DMS153 treated with DMSO at 0.1 percent for 48 hours (cell line): Measurements from ENCODE around the gene NUP50.

Experiments
- DNase-seq: peaks from one replicate; lab custom pipeline; 2025; ENCODE audit not compliant: unreplicated experiment; lab: John Stamatoyannopoulos, UW

Gene NUP50, protein sequence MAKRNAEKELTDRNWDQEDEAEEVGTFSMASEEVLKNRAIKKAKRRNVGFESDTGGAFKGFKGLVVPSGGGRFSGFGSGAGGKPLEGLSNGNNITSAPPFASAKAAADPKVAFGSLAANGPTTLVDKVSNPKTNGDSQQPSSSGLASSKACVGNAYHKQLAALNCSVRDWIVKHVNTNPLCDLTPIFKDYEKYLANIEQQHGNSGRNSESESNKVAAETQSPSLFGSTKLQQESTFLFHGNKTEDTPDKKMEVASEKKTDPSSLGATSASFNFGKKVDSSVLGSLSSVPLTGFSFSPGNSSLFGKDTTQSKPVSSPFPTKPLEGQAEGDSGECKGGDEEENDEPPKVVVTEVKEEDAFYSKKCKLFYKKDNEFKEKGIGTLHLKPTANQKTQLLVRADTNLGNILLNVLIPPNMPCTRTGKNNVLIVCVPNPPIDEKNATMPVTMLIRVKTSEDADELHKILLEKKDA

GRCh38 chr22:45163451-45164269, at the start of gene NUP50:
NUP50 (plus strand) TSS chr22:45163925; CDS start chr22:45168178, 4,253 bp downstream.
- DNase-seq, result peak; percentile 96

DNA sequence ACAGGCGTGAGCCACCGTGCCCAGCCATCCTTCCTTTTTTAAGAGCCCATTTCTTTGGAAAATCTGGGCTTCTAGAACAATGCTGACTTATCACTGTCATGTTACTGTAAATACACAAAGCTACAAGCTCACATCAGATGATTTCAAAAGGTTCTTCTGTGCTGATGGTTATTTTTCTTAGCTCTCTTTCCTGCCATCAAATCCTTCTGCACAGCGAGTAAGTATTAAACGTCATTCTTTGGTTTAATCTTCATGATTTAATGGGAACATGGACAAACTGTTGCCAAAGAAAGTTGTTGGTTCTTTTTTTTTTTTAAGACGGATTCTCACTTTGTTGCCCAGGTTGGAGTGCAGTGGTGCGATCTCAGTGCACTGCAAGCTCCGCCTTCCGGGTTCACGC, 43.3 kb upstream of the NUP50 start:
- no peak for DNase-seq

DNA sequence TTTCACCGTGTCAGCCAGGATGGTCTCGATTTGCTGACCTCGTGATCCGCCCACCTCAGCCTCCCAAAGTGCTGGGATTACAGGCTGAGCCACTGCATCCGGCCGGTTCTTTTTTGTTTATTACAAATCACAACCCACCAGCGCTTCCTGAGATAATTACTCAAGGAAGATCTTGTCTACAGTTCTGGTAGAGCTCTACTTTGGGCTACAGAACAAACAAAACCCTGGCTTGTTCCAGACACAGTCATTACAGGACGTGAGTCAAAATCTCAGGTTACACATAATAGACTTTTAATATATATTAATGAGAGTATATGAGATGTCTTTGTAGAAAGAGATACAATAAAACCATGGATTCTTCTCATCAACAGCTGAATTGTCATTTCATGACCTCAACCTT, 42.8 kb upstream of the NUP50 start:
- DNase-seq, result no peak

DNA sequence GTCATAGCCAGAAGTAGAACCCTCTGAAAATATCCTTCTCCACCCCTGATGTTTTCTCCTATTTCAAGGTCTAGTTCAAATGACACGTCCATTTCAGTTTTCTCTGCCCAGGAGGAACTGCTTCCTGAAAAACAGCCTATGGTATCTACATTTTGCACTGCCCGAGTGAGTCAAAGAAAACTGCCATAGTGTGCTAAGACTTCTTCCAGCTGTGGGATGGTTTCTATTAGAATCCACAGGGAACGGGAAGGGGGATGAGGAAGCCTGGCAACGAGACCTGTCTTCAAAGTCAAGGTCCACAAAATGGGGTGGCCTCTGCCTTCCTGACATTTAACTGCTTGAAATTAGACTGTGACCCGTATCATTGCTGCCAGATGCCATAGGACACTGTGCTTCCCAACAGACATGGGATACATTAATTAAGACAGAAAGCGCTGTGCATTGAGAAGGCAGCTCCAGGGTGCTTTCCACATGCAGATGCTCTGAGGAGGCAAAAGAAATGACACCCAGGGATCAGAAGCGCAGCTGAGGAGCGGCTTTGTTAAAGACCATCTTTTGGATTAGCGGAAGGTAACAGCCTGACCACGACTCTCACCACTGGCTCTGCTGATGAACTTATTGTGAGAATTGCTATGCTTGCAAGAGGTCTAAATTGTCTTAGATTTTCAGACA, 39.4 kb upstream of the NUP50 start:
- no peak for DNase-seq

- DNase-seq, result no peak
Observed at GRCh38 chr22:45125188-45125587, 38.5 kb upstream of the NUP50 start.

- no peak for DNase-seq
Observed at GRCh38 chr22:45127866-45128265, 35.9 kb upstream of the NUP50 start.

DNA sequence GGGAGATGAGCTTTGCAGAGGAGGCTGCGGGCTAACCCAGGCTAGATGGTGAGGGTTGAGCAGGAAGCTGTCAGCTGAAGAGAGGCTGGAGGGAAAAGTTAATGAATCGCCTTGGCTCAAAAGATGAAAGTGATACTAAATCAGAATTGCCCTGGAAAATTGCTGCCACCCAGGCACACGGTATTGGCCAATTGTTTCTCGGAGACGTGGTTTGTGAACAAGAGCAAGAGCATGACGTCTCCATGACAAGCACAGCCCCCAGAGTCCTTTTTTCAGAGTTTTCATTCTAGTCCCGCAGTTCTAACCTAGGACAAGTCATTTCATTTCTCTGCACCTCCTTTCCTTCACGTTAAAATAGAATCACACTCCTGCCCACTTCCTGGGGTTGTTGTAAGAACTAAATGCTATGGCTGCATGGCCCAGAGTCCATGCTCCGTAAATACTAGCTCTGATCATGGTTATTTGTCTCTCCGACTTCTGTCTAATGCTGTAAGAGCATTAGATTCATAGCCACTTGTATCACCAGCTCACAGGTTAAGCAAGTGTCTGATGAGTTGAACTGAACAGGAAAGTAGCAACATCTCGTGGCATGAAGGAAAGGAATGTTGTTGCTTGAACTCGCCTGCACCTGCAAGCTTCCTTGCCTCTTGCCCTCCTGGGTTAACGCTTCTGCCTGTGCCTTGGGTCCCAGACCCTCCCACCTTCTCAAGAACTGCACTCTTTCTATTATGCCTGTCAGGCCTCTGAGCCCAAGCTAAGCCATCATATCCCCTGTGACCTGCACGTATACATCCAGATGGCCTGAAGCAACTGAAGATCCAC, 33.8 kb upstream of the NUP50 start:
- DNase-seq, result no peak

- DNase-seq, result no peak
Observed at GRCh38 chr22:45130891-45131290, 32.8 kb upstream of the NUP50 start.

- DNase-seq, result no peak
Observed at GRCh38 chr22:45131749-45132148, 32.0 kb upstream of the NUP50 start.

GRCh38 chr22:45134313-45134712, 29.4 kb upstream of the NUP50 start:
- no peak for DNase-seq

DNA sequence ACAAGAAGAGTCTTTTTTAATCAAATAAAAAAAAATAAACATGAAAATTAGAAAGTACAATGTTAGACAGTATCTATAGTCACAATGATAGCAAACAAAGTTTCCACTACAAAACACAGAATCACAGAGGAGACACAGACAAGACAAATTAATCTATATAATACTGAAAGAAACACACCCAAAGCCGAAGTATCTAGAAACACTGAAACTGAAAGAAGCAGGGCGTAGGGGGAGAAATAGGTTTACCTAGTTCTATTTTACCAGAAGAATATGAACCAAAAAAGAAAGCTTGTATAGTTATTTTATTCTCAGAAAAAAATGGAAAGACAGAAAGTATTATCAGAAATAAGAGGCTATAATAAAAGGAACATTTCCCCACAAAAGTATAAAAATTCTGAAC, 27.1 kb upstream of the NUP50 start:
- DNase-seq, result no peak

DNA sequence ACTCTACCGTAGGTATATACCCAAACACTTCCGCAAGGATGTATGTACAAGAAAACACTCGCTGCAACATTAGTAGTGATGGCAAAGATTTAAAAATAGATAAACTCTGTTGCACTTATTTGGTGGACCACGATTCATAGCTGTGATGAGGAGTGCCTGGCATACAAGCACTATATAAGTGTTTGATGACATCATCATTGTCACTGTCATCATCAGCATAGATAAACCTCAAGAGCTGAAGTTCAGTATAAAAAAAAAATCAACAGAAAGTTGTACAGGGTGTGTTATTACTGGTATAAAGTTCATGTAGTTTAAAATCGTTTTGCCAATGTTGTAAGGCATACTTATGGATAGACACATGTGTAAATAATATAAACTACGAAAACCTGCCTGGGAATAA, 24.0 kb upstream of the NUP50 start:
- no peak for DNase-seq

DNA sequence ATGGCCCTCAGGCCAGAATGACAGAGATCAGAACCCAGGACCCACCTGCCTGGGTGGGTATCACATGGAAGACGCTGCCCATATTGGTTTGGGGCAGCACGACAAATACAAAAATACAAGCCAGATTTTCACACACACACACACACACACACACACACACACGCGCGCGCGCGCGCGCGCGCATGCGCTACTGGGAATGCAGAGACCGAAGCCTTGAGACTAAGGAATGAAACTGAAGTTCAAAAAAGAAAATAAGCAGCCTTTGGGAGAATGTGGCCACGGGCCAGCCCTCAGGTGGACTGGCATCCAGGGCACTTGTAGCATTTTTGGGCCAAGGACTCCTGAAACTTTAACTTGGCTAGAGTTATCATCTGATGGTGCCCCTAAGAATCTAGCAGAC, 21.3 kb upstream of the NUP50 start:
- no peak for DNase-seq

DNA sequence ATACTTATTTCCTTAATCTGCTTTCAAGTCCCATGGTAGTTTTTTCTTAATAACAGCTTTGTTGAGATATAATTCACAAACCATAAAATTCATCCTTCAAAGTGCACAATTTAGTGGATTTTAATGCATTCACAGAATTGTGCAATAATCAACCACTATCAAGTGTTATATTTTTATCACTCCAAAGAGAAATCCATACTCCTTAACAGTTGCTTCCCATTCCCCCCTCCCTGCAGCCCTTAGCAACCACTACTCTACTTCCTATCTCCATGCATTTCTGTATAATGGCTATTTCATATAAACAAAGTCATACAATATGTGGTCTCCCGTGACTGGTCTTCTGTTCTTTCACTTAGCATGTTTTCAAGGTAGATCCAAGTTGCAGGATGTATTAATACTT, 18.8 kb upstream of the NUP50 start:
- DNase-seq, result no peak

DNA sequence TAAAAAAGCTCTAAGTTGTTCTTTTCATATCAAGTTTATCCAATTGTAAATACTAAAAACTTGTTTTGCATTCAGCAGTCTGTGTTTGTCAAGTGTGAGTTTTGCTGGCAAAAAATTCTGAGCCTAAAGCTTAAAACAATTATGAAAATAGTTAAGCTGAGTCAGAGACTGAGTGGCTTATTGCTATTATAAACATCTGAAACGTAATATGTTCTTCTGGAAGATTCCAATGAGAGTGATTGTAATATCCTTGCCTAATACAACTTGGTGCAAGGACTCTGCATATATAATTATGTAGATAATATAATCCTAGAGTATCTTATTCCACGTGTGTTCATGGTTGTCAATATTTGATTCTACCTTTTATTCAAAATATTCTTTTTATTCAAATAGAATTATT, 14.1 kb upstream of the NUP50 start:
- DNase-seq, result no peak

- DNase-seq, result no peak
Observed at GRCh38 chr22:45150139-45150538, 13.6 kb upstream of the NUP50 start.

DNA sequence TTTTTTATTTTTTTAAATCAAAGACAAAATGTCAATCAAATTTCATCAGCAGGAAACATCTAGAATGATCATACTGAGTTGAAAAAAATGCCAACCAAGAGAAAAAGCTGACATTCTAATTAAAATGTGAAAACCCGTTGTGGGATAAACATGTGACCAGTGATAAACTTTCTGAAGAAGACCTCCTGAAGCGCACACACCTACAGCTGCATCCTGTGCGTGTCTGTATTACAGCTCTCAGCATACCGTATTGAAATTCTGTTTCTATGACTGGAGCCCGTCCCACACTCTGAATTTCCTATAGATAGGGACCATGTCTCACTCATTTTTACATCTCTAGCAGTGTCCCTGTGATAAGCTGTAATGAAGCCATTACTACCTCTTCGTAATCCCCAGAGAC, 12.2 kb upstream of the NUP50 start:
- no peak for DNase-seq

DNA sequence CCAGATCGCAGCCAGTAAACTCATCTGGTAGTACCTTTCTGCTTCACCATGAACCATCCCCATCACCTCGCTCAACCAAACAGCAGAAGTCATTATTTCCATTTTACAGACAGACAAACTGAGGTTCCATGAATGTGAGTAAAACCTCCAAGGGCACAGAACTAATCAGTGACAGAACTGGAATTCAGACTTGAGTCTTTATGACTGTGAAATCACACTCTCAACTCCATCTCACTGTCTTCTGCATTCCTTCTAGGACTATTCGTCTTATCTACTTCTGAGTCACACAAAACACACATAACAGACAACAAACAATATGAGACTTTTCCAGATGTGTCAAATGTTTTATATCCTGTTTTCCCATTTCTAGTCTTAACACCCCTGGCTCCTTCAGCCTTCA, 9.3 kb upstream of the NUP50 start:
- DNase-seq, result no peak

- no peak for DNase-seq
Observed at GRCh38 chr22:45155050-45155840, 8.5 kb upstream of the NUP50 start.

DNA sequence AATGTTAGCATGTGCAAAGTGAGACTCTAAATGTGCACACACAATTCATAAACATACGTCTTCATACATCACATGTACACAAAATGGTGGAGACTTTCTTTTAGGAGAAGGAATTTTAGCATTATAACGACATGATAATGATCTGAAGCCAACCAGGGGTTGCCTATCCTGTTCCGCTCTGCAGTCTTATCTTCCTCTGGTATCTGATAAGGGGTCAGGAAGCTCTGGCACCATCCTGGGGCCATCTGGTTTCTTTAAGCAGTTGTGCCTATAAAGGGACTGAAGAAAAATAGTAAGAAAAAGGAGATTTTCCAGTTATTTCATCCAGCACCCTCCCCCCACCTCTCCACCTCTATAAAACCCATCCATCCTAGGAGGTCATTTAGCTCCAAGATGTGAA, 5.8 kb upstream of the NUP50 start:
- no peak for DNase-seq
